Neuronal stem cell (in vitro differentiated cells): Measurements from ENCODE around the gene ZC2HC1C. TPM values are rescaled to one million over a fixed set of nuclear protein-coding genes. Genes with fewer than 3 reads are reported as not detected.
"Not testable (repeated sequence)": the region's sequence is repeated elsewhere in the genome, so short reads cannot be mapped to it uniquely, and the experiment has no call there.

ENCODE experiments used
- DNase-seq: peaks from one replicate; pipeline ENCODE4 v3.0.0-alpha.2; 2013; ENCODE audit warnings: low spot score
- H2AFZ ChIP-seq: one replicate; pipeline ENCODE4 v1.6.1; 2013; ENCODE audit warnings: mild to moderate bottlenecking, low read length, inconsistent platforms
- H2AK5ac ChIP-seq: 2 replicates; pipeline ENCODE4 v1.6.1; 2013; ENCODE audit warnings: low read depth, mild to moderate bottlenecking, inconsistent platforms, low read length, moderate library complexity, mixed read lengths
- H2BK120ac ChIP-seq: 2 replicates; pipeline ENCODE4 v1.6.1; 2013; ENCODE audit warnings: low read depth, mild to moderate bottlenecking, inconsistent platforms, low read length, moderate library complexity, mixed read lengths
- H2BK12ac ChIP-seq: one replicate; pipeline ENCODE4 v1.6.1; 2013; ENCODE audit warnings: low read length, inconsistent platforms
- H2BK15ac ChIP-seq: 2 replicates; pipeline ENCODE4 v1.6.1; 2013; ENCODE audit warnings: mild to moderate bottlenecking, low read length, inconsistent platforms, mixed read lengths
- H2BK5ac ChIP-seq: one replicate; pipeline ENCODE4 v1.6.1; 2013; ENCODE audit warnings: inconsistent platforms, mild to moderate bottlenecking, low read length, moderate library complexity
- H3K14ac ChIP-seq: one replicate; pipeline ENCODE4 v1.6.1; 2013; ENCODE audit warnings: low read length, inconsistent platforms
- H3K18ac ChIP-seq: 2 replicates; pipeline ENCODE4 v1.6.1; 2013; ENCODE audit warnings: low read length, inconsistent platforms
- H3K23ac ChIP-seq: 2 replicates; pipeline ENCODE4 v1.6.1; 2013; ENCODE audit warnings: low read depth, mild to moderate bottlenecking, mixed read lengths, low read length, inconsistent platforms; ENCODE audit not compliant: poor library complexity
- H3K27ac ChIP-seq: replicated peaks from 3 replicates; pipeline ENCODE4 v1.5.1; 2013; ENCODE audit warnings: low read length, inconsistent platforms
- H3K27me3 ChIP-seq, 3 experiments: 2 replicates each; pipeline ENCODE4 v1.6.1; 2013; ENCODE audit warnings: low read length in 3 of 3, mild to moderate bottlenecking in 2 of 3, inconsistent platforms in 1 of 3, low read depth in 1 of 3, mixed read lengths in 1 of 3, moderate library complexity in 1 of 3; ENCODE audit not compliant: control insufficient read depth in 3 of 3, insufficient read depth in 3 of 3
- H3K36me3 ChIP-seq, 2 donors: replicated peaks in 1 of 2; 2 replicates each; pipeline ENCODE4 v1.6.1; 2013; ENCODE audit warnings: low read length in 2 of 2; ENCODE audit not compliant: control insufficient read depth in 2 of 2, insufficient read depth in 2 of 2
- H3K4ac ChIP-seq: 2 replicates; pipeline ENCODE4 v1.6.1; 2013; ENCODE audit warnings: inconsistent platforms, mild to moderate bottlenecking, low read length, moderate library complexity
- H3K4me1 ChIP-seq, 2 donors: 1 replicate in 1 of 2; 2 replicates in 1 of 2; pipeline ENCODE4 v1.6.1; 2013; ENCODE audit warnings: low read length in 2 of 2, low read depth in 1 of 2; ENCODE audit not compliant: control insufficient read depth in 2 of 2, insufficient read depth in 1 of 2
- H3K4me2 ChIP-seq: one replicate; pipeline ENCODE4 v1.6.1; 2013; ENCODE audit warnings: mild to moderate bottlenecking, low read length, inconsistent platforms; ENCODE audit not compliant: insufficient read depth, poor library complexity, severe bottlenecking
- H3K4me3 ChIP-seq, 2 donors: 2 replicates each; pipeline ENCODE4 v1.5.1; 2013; ENCODE audit warnings: low read length in 2 of 2, mild to moderate bottlenecking in 2 of 2, inconsistent platforms in 1 of 2, moderate library complexity in 1 of 2
- H3K79me1 ChIP-seq: one replicate; pipeline ENCODE4 v1.6.1; 2013; ENCODE audit warnings: low read depth, mild to moderate bottlenecking, inconsistent platforms, low read length, moderate library complexity
- H3K9ac ChIP-seq: one replicate; pipeline ENCODE4 v1.6.1; 2013; ENCODE audit warnings: mild to moderate bottlenecking, low read depth, low read length, inconsistent platforms; ENCODE audit not compliant: poor library complexity
- H3K9me3 ChIP-seq, 2 donors: replicated peaks in 1 of 2; 2 replicates each; pipeline versions ENCODE3 to v1.6.1; 2013; ENCODE audit warnings: low read length in 2 of 2, mild to moderate bottlenecking in 2 of 2, inconsistent platforms in 1 of 2, low read depth in 1 of 2, mixed read lengths in 1 of 2, moderate library complexity in 1 of 2; ENCODE audit not compliant: control insufficient read depth in 2 of 2, insufficient read depth in 1 of 2
- H4K8ac ChIP-seq: one replicate; pipeline ENCODE4 v1.6.1; 2013; ENCODE audit warnings: low read depth, mild to moderate bottlenecking, inconsistent platforms, low read length, moderate library complexity
- H4K91ac ChIP-seq: one replicate; pipeline ENCODE4 v1.6.1; 2013; ENCODE audit warnings: low read length, low read depth, mild to moderate bottlenecking, inconsistent platforms; ENCODE audit not compliant: poor library complexity
- WGBS, 2 donors: extraction: QIAGEN DNeasy Blood & Tissue Kit; methylation state at CpG; one replicate each; pipeline ENCODE4 v1.1.7; 2013; ENCODE audit warnings: missing lambda C conversion rate in 2 of 2, mixed read lengths in 1 of 2; ENCODE audit not compliant: insufficient read length in 2 of 2, insufficient replicate concordance in 1 of 2; ENCODE audit errors: extremely low coverage in 2 of 2; 5-methylcytosine and 5-hydroxymethylcytosine counted together
- small RNA-seq: library from polyadenylated mRNA; stranded (forward); fragments of <200 nt; extraction: miRNeasy Mini kit (QIAGEN cat#:217004); gene quantifications from one replicate; pipeline ENCODE3, GENCODE V24; 2013; ENCODE audit not compliant: insufficient read depth

Gene ZC2HC1C

GRCh38 chr14:75127474-75127820 is 58.0 kb downstream of the ZC2HC1C start:
- not testable (repeated sequence) for H3K4ac ChIP-seq, H3K27ac ChIP-seq

GRCh38 chr14:75127903-75128595 is 58.6 kb downstream of the ZC2HC1C start:
- no CpG with 5 or more reads among the region's 10 CpGs for WGBS, 2 donors
- no peak for DNase-seq
- Histone ChIP-seq H4K91ac (no peak overlapping the region), H3K27me3 (no peaks in the 10 kb centered on the region), H2BK12ac (no peak overlapping the region), H2AFZ (no peak overlapping the region), H3K18ac (no peak overlapping the region), H3K9me3 (no peaks in the 10 kb centered on the region), H3K23ac (no peak overlapping the region), H3K9ac (no peak overlapping the region), H2BK120ac (no peak overlapping the region), H3K4ac (no peak overlapping the region), H2AK5ac (no peak overlapping the region), H2BK15ac (no peak overlapping the region), H3K27ac (no peak overlapping the region), H3K79me1 (peaks cover 2% of the 10 kb centered on the region), H3K36me3 (peaks cover 1 to 25% of the 10 kb centered on the region in 2 donors), H3K4me3 (peak overlapping the region in 1 of 2 donors; percentile 90), H3K14ac (no peak overlapping the region), H3K4me2 (no peak overlapping the region), H2BK5ac (no peak overlapping the region), H4K8ac (no peak overlapping the region), H3K4me1 (peaks cover 0 to 10% of the 10 kb centered on the region in 2 donors)

More at GRCh38 chr14:75127474-75127820, 58.0 kb downstream of the ZC2HC1C start:
- H3K27me3 ChIP-seq, H3K79me1 ChIP-seq, H2BK12ac ChIP-seq, H2AK5ac ChIP-seq, H3K9me3 ChIP-seq, H2BK5ac ChIP-seq, H3K9ac ChIP-seq, H2BK120ac ChIP-seq, H3K18ac ChIP-seq, H3K14ac ChIP-seq, H4K91ac ChIP-seq, H3K4me1 ChIP-seq, H2BK15ac ChIP-seq, DNase-seq, H3K23ac ChIP-seq: not testable (repeated sequence)
- H2AFZ ChIP-seq: peak overlapping the region; percentile 97
- H3K36me3 ChIP-seq: peaks cover 1 to 19% of the 10 kb centered on the region in 2 donors
- peak overlapping the region; percentile 3 for H4K8ac ChIP-seq
- H3K4me2 ChIP-seq: peak overlapping the region; percentile 61
- WGBS, 2 donors: no CpG with 5 or more reads among the region's 16 CpGs
- H3K4me3 ChIP-seq: peak overlapping the region in 1 of 2 donors; percentile 90

DNA sequence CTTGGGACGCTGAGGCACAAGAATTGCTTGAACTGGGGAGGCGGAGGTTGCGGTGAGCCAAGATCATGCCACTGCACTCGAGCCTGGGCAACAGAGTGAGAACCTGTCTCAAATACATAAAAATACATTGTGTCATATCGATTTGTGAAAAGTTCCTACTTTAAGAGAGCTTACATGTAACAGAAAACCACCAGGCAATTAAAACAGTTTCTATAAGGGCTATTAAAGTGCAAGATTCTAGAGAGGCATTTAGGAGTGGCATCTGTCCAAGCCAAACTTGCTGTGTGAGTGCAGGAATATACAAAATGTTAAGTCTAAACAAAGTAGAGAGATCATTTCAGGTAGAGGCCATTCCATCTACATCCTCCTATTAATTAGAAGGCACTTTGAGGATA is 59.2 kb downstream of the ZC2HC1C start:
- H3K9ac ChIP-seq: no peak overlapping the region
- no peak overlapping the region for H2BK12ac ChIP-seq
- no peak overlapping the region for H2BK120ac ChIP-seq
- H3K4ac ChIP-seq: no peak overlapping the region
- H3K4me2 ChIP-seq: no peak overlapping the region
- no peak for DNase-seq
- no peak overlapping the region for H2BK15ac ChIP-seq
- peaks cover 4 to 31% of the 10 kb centered on the region in 2 donors for H3K36me3 ChIP-seq
- peaks cover 0 to 5% of the 10 kb centered on the region in 2 donors for H3K9me3 ChIP-seq
- no CpG with 5 or more reads among the region's 5 CpGs for WGBS, 2 donors
- H3K79me1 ChIP-seq: peaks cover 2% of the 10 kb centered on the region
- H3K4me3 ChIP-seq: no peak overlapping the region
- H3K27me3 ChIP-seq: no peaks in the 10 kb centered on the region
- H3K18ac ChIP-seq: no peak overlapping the region
- H3K23ac ChIP-seq: no peak overlapping the region
- H3K27ac ChIP-seq: no peak overlapping the region
- H2AFZ ChIP-seq: no peak overlapping the region
- H3K4me1 ChIP-seq: peaks cover 0 to 10% of the 10 kb centered on the region in 2 donors
- no peak overlapping the region for H4K8ac ChIP-seq
- H3K14ac ChIP-seq: no peak overlapping the region
- H2AK5ac ChIP-seq: no peak overlapping the region
- no peak overlapping the region for H2BK5ac ChIP-seq
- H4K91ac ChIP-seq: no peak overlapping the region

Small RNAs within 50 kb of the gene (small RNA-seq; reads per million reads assigned to genes)
- gene HIF1AP1 (not detected), gene RNU6-689P (not detected)
